Measurements from ENCODE around the gene NRXN2. TPM values are rescaled to one million over a fixed set of nuclear protein-coding genes. Genes with fewer than 3 reads are reported as not detected.
"Not testable (repeated sequence)": the region's sequence is repeated elsewhere in the genome, so short reads cannot be mapped to it uniquely, and the experiment has no call there.

The NRXN2 gene
- total and polyA plus RNA-seq, 10 of the 15 experiments (the other 5 are each of a cell fraction or from before 2014, with no cell fraction given): 0.03 to 1.4 (median 0.23) TPM

GRCh38 chr11:64703048-64703447 is 19.9 kb downstream of the NRXN2 start:
- Histone ChIP-seq H3K79me2 (ENCODE audit: control insufficient read depth, insufficient read depth, low read length) (no peaks in the 10 kb centered on the region), H3K4me1 (ENCODE audit: control insufficient read depth, insufficient read depth, low read length) (no peaks in the 10 kb centered on the region), H3K4me2 (ENCODE audit: control insufficient read depth, insufficient read depth) (no peak overlapping the region), H3K9ac (ENCODE audit: control insufficient read depth, insufficient read depth, low read length) (no peak overlapping the region), H4K20me1 (ENCODE audit: control insufficient read depth, insufficient read depth) (no peaks in the 10 kb centered on the region), H3K27me3 (replicated peaks in 1 of 2; ENCODE audit: control insufficient read depth in 2 of 2, insufficient read depth in 2 of 2, low read length in 1 of 2) (peaks cover 0 to 2% of the 10 kb centered on the region in 2 experiments; a peak in 2 of 4 replicates), H3K27ac (ENCODE audit: control insufficient read depth, insufficient read depth) (no peak overlapping the region), H2AFZ (ENCODE audit: control insufficient read depth, low read depth, low read length) (no peak overlapping the region), H3K4me3 (no peak overlapping the region), H3K9me3 (replicated peaks; ENCODE audit: control insufficient read depth, insufficient read depth, low read length) (no peaks in the 10 kb centered on the region), H3K36me3 (ENCODE audit: control insufficient read depth in 2 of 2, insufficient read depth in 2 of 2, low read length in 1 of 2) (no peaks in the 10 kb centered on the region)
- ATAC-seq: no peak
- TF ChIP-seq YBX1 (IDR thresholded peaks at IDR 0.05) (no peak), NR2C1 (IDR thresholded peaks at IDR 0.05) (no peak), MEF2A (IDR thresholded peaks at IDR 0.05; ENCODE audit: insufficient read depth, low read depth, low read length) (no peak), MXI1 (IDR thresholded peaks at IDR 0.05; ENCODE audit: low read depth, low read length) (no peak), ZNF384 (IDR thresholded peaks at IDR 0.05; ENCODE audit: borderline replicate concordance, low read depth, low read length) (no peak), STAT1 (conservative IDR thresholded peaks at IDR 0.05) (no peak), SMC3 (IDR thresholded peaks at IDR 0.05; ENCODE audit: borderline replicate concordance, low read length) (no peak), IRF5 (IDR thresholded peaks at IDR 0.05; ENCODE audit: borderline replicate concordance) (no peak)
- POLR2A ChIA-PET: interaction anchor here (0.7 to 1.5 kb wide), 3 partner anchors 15 to 415 kb away, joined by 3 to 5 read pairs (median 3); partner anchors contain the start of gene SF1
- in situ Hi-C loops (cut with MboI): no loop called here
- DNase-seq (ENCODE audit: low read depth, low spot score): no peak
- no TSS peak for BruUV-seq (replicated peaks)
- WGBS (ENCODE audit: insufficient coverage, insufficient replicate concordance, low lambda C conversion rate, missing lambda C conversion rate): 95% methylated on average over 2 of the region's 2 CpGs
- intact Hi-C loops (cut with micrococcal nuclease; ENCODE audit: unreplicated experiment): no loop called here
- FAIRE-seq: no peak
- SMC1A ChIA-PET (ENCODE audit: uncharacterized antibody, unreplicated experiment): interaction anchor here (4.0 kb wide), 1 partner anchor 14 kb away, joined by 40 read pairs; no protein-coding TSS in a partner anchor
- CTCF ChIA-PET: interaction anchor here (1.3 to 6.0 kb wide), 3 partner anchors 8 to 14 kb away, joined by 3 to 56 read pairs (median 5); no protein-coding TSS in a partner anchor
- RAD21 ChIA-PET (ENCODE audit: unreplicated experiment): interaction anchor here (0.7 to 2.8 kb wide), 3 partner anchors 9 to 347 kb away, joined by 3 to 18 read pairs (median 3); no protein-coding TSS in a partner anchor

GRCh38 chr11:64701956-64702355 is 21.0 kb downstream of the NRXN2 start:
- H3K4me3 ChIP-seq; H4K20me1 ChIP-seq (ENCODE audit: control insufficient read depth, insufficient read depth); H3K27me3 ChIP-seq (replicated peaks in 1 of 2; ENCODE audit: control insufficient read depth in 2 of 2, insufficient read depth in 2 of 2, low read length in 1 of 2); ATAC-seq; H3K4me1 ChIP-seq (ENCODE audit: control insufficient read depth, insufficient read depth, low read length); FAIRE-seq; H3K4me2 ChIP-seq (ENCODE audit: control insufficient read depth, insufficient read depth); H3K79me2 ChIP-seq (ENCODE audit: control insufficient read depth, insufficient read depth, low read length); BruUV-seq (replicated peaks); H3K36me3 ChIP-seq (ENCODE audit: control insufficient read depth in 2 of 2, insufficient read depth in 2 of 2, low read length in 1 of 2); H3K27ac ChIP-seq (ENCODE audit: control insufficient read depth, insufficient read depth); H3K9me3 ChIP-seq (replicated peaks; ENCODE audit: control insufficient read depth, insufficient read depth, low read length); intact Hi-C loops (cut with micrococcal nuclease; ENCODE audit: unreplicated experiment); POLR2A ChIA-PET; RAD21 ChIA-PET (ENCODE audit: unreplicated experiment); in situ Hi-C loops (cut with MboI); DNase-seq (ENCODE audit: low read depth, low spot score); H2AFZ ChIP-seq (ENCODE audit: control insufficient read depth, low read depth, low read length); H3K9ac ChIP-seq (ENCODE audit: control insufficient read depth, insufficient read depth, low read length): not testable (repeated sequence)
- ChIA-PET SMC1A (ENCODE audit: uncharacterized antibody, unreplicated experiment) (interaction anchor here (4.0 kb wide), 1 partner anchor 13 kb away, joined by 40 read pairs; no protein-coding TSS in a partner anchor), CTCF (interaction anchor here (1.6 kb wide), 1 partner anchor 13 kb away, joined by 5 read pairs; no protein-coding TSS in a partner anchor)
- WGBS (ENCODE audit: insufficient coverage, insufficient replicate concordance, low lambda C conversion rate, missing lambda C conversion rate): 91% methylated on average over 10 of the region's 29 CpGs
